Omental fat pad (tissue), 4 donors: Measurements from ENCODE around the gene C4BPA. TPM values are rescaled to one million over a fixed set of nuclear protein-coding genes. Genes with fewer than 3 reads are reported as not detected.

Experiments
- ATAC-seq: fragments of 150-250 bp; one replicate; pipeline ENCODE4 v1.9.1; 2016; ENCODE audit warnings: mild to moderate bottlenecking, moderate library complexity; ENCODE audit not compliant: low FRiP score
- DNase-seq: peaks from one replicate; pipeline ENCODE4 v3.0.0-alpha.2; 2019; ENCODE audit warnings: low spot score
- total RNA-seq, 4 donors: library from RNA; depleted of rRNA; stranded (reverse); fragments of >200 nt; gene quantifications; one replicate each; pipeline ENCODE4 v1.1.0, GENCODE V29; 2016
- TF ChIP-seq, protein P1 (sequence below), 3 donors: fragments of 450-650 bp; IDR thresholded peaks; one replicate each; pipeline ENCODE4 v1.5.1; 2016 to 2017; ENCODE audit warnings: antibody characterized with exemption in 3 of 3, mild to moderate bottlenecking in 3 of 3, moderate library complexity in 2 of 3

C4BPA gene
- total RNA-seq, 4 donors from 2014 or later: 3.3 TPM; not detected in 3

DNA sequence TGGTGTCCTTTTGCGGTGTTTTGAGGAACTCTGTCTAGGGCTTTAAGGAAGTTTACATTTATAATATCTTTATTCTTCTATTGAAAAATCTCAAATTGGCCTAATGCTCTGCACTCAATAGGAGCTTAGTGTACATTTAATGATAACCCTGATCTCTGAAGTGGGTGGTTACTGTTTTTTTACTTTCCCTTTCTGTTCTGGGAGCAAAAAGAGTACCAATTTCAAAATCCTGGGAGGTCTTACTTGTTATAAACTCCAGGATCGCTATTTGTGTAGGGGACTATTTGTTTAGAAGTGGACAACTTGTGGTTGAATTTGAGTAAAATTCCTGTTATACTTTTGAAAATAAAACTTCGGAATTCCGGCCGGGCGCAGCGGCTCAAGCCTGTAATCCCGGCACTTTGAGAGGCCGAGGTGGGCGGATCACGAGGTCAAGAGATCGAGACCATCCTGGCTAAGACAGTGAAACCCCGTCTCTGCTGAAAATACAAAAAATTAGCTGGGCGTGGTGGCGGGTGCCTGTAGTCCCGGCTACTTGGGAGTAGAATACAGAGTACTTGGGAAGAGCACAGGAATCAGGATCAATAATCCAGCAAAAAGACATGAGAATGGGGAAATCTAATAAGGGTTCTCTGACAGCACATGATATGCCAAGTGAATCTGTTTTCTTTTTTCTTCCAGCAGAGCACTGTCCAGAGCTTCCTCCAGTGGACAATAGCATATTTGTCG, 14.2 kb upstream of the C4BPA start:
- TF ChIP-seq, protein P1, sequence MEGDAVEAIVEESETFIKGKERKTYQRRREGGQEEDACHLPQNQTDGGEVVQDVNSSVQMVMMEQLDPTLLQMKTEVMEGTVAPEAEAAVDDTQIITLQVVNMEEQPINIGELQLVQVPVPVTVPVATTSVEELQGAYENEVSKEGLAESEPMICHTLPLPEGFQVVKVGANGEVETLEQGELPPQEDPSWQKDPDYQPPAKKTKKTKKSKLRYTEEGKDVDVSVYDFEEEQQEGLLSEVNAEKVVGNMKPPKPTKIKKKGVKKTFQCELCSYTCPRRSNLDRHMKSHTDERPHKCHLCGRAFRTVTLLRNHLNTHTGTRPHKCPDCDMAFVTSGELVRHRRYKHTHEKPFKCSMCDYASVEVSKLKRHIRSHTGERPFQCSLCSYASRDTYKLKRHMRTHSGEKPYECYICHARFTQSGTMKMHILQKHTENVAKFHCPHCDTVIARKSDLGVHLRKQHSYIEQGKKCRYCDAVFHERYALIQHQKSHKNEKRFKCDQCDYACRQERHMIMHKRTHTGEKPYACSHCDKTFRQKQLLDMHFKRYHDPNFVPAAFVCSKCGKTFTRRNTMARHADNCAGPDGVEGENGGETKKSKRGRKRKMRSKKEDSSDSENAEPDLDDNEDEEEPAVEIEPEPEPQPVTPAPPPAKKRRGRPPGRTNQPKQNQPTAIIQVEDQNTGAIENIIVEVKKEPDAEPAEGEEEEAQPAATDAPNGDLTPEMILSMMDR (IDR thresholded peaks at IDR 0.05): no peak
- no peak for ATAC-seq
- no peak for DNase-seq

DNA sequence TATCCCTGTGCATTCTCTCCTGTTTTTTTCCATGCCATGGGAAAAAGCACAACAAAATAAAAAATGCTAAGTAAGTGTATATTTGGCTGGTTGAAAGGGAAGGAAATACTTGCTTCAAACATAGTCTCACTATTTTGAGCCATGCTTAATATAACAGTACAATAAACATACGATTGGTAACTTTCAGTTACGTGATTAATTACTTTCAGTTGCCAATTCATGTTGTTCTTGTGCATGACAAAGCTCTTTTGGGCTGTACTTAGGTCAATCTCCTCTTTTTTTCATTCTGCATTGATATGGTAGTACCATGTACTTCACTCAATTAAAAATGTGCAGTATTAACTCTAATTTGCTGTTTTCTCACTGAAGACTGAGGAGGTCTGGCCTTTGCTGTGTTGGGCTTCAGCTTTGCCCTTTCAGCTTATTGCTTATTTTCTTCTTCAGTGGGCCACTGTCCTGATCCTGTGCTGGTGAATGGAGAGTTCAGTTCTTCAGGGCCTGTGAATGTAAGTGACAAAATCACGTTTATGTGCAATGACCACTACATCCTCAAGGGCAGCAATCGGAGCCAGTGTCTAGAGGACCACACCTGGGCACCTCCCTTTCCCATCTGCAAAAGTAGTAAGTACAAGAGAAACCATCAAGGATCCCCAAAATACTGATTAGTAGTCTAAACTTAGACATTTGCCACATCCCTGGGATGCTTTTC, 12.7 kb upstream of the C4BPA start:
- ATAC-seq (no peak), DNase-seq (no peak)
- TF ChIP-seq, protein P1 (IDR thresholded peaks at IDR 0.05): no peak

DNA sequence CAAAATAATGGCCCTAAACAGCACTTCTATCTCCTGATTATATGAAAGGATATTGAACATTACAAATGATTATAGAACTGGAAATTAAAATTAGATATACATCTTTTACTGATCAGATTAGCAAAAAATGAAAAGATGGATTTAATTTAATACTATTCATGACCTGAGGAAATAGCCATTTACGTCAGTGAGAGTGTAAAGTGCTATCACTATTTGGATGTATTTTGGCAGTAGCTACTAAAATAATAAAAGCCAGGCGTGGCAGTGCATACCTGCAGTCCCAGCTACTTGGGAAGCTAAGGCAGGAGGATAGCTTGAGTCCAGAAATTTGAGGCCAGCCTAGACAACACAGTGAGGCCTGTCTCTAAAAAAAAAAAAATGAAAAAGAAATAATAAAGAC, 10.1 kb upstream of the C4BPA start:
- DNase-seq: no peak
- ATAC-seq: no peak
- TF ChIP-seq, protein P1 (IDR thresholded peaks at IDR 0.05): no peak

DNA sequence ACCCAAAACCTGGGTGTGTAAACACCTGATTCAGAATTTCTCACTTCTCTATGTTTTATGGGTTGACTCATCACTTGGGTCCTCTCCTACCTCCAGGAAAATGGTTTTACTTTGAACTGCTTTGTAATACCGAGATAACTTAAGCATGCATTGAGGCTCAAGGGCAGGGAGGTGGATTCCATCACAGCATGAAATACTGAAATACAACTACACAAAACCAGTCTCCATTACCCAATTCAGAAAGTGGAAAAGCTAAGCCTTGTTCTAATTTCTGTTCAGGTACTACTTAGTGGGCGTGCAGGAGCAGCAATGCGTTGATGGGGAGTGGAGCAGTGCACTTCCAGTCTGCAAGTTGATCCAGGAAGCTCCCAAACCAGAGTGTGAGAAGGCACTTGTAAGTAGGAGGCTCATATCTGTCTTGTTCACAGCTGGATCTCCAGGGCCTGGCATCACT, 6.1 kb upstream of the C4BPA start:
- no peak for DNase-seq
- no peak for ATAC-seq
- TF ChIP-seq, protein P1 (IDR thresholded peaks at IDR 0.05): no peak

DNA sequence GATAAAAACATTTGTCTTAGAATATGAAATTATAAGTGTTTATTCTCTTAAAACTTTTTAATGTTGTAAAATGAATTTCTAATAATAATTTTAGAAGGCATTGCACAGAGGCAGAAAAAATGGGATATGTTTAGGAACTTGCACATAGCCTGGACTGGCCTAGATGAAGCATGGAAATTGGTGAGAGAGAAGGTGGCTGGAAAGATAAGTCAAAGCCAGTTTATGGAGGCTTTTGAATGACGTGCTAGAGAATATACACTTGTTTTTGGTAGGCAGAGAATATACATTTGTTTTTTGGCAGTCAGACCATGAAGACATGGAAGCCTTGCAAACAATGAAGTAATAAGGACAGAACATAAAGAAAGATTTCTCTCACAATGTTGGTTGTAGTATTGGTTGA, 2.3 kb upstream of the C4BPA start:
- DNase-seq (no peak), ATAC-seq (no peak)
- TF ChIP-seq, protein P1 (IDR thresholded peaks at IDR 0.05): no peak

DNA sequence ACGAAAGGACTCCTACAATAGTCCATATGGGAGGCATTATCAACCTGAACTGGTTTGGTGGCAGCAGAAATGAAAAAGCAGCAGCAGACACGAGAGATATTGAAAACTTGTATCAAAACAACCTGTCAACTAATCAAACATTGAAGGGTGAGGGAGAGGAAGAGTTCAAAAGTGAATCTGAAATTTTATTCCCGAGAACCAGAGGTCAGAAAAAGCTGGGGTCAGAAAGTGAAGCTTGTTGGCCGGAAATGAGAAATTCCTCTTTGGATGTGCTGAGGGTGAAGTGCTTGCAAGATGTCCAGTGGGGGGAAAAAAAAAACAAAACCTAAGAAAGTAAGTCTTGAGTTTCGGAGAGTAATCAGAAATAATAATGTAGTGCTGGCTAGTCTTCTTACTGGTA, 1.9 kb upstream of the C4BPA start:
- TF ChIP-seq, protein P1 (IDR thresholded peaks at IDR 0.05): no peak
- no peak for ATAC-seq
- DNase-seq: no peak

DNA sequence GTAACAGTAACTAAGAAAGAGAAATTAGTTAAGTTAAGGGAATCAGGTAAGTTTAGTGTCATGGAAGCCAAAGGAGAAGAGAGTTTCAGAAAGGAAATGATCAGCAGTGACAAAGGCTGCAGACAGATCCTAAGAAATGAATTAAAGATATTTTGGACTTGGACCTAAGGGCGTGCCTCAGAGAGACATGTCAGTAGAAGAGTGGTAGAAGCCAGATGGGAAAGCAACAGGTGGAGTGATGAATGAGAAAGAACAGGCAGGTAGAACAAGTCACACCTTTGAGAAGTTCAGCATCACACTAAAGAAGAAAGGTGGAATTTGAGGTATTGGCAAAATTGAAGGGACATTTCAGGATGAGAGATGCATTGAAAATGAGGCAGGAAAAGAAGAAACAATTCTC, 1.4 kb upstream of the C4BPA start:
- TF ChIP-seq, protein P1 (IDR thresholded peaks at IDR 0.05): no peak
- DNase-seq (no peak), ATAC-seq (no peak)
